ENCODE data around the gene CITED1.
"Not testable (repeated sequence)": the region's sequence is repeated elsewhere in the genome, so short reads cannot be mapped to it uniquely, and the experiment has no call there.

CITED1 gene, protein sequence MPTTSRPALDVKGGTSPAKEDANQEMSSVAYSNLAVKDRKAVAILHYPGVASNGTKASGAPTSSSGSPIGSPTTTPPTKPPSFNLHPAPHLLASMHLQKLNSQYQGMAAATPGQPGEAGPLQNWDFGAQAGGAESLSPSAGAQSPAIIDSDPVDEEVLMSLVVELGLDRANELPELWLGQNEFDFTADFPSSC

DNA sequence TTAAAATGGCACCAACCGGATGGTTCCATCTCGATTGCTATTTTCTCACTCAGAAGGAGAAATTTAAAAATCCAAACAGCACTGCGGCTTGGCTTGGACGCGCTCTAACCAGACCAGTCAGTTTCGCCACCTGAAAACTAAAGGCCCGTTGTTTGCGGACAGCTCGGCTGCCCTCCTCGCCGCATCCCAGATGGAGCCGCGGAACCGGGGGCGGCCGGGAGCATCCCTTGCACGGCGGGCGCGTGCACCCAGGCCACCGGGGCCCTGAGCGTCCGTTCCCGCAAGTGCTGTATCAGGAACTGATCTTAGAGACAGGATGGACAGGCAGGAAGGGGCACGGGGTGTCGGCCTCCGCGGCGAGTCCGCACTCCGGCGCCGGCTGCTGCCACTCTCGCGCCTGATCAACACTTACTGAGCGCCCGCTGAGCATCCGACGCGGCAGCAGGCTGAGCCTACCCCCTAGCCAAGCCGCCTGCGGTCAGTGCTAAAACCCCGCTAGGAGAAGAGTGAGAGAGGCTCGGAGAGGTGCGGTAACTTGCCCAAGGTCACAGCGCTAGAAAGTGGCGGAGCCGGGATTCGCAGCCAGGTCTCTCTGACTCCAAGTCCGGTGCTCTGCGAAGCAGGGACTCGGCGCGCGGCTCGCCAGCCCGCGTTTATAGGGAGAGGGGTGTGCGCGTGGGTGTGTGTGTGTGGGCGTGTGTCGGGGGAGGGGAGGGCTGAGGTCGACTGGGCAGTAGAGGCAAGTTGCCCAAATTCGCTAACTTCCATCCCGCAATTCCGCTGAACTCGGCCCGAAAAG, at the start of gene CITED1:
TSS of gene CITED1 (minus strand) at position 629 of the 799 bp plus-strand sequence. CDS start 3,045 bp downstream, outside the sequence.
- peak; percentile 28 for DNase-seq

DNA sequence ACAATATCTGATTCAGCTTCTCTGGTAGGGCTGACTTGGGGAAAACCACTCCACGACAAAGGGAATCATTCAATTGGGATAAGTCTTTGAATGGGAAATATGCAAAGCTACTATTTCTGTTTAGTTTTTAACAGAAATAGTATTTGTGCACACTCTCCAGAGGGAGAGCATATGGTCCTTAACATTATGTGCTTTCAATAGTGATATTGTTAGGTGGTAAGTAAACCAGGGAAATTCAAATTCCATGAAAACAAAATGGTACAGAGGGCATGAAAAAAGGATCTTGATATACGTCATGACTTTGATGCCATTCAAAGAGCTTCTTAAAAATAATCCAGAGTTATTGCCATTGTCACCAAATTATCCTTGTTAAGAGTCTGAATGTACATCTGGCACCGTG, 47.1 kb upstream of the CITED1 start:
- DNase-seq: no peak

GRCh38 chrX:72351606-72352334, 46.1 kb upstream of the CITED1 start:
- DNase-seq: no peak

DNA sequence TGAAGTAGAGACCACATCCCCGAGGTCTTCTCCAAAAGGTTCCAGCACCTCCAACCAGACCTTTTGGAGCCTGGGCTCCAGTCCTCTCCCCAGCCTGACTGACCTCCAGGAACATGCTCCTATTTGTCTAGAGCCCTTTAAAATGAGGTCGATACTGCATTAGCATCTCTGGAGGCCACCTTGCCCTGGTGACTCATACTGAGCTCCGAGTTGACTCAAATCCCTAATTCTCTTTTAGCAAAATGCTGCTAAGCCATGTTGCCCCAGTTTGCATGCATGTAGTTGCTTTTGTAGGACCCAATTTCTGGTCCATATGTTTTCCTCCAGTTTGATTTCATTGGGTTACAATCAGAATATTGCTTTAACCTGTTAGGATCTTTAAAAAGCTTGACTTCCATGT, 43.5 kb upstream of the CITED1 start:
- DNase-seq: peak; percentile 24

GRCh38 chrX:72348247-72348979, 42.7 kb upstream of the CITED1 start:
- DNase-seq: peak; percentile 24

GRCh38 chrX:72347366-72347765, 41.7 kb upstream of the CITED1 start:
- no peak for DNase-seq

DNA sequence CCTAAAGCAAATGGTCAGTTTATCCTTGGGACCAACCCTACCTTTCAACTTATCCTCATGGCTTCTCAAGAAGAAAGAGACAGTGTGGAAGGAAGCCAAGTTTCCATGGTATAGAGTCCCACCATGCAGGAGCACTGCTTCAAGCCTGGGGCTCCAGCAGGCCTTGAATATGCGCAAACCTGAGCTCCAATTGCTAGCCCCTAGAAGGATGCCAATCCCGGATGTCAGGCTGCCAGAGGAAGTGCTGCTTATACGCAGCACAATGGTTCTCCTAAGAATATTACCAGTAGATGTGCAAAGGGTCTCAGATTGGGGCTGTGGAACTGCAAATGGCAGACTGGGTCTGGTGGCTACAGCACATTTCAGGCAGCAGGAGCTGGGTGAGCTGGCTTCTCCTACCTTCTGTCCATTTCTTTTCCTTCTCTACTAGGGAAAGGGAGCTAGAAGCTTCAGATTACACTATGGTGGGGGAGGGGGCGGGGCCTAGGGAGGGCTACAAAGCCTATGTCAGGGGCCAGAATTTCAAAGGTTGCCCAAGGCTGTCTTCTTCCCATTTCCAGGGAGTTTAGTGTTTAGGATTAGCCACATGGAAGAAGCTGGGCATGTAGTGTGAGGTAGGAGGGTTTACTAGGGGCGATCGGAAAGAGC, 40.7 kb upstream of the CITED1 start:
- no peak for DNase-seq

DNA sequence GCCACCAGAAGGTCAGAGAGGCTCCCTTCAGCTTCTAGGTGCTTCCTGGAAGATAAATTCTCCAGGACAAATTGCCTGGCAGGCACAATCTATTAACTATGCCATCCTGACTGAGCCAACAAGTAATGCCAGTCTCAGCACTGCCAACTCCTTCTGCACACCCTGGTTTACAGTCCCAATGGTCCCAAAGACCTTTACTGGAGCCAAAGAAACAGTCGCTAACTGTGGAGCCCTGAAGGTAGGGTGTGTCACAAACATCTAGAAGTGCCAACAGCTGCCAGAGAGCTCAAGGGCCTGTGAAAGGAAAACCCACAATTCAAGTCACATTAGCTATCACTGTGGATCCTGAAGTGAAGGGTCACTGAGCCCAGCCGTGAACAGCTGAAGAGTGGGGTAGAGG, 34.9 kb upstream of the CITED1 start:
- DNase-seq: no peak

DNA sequence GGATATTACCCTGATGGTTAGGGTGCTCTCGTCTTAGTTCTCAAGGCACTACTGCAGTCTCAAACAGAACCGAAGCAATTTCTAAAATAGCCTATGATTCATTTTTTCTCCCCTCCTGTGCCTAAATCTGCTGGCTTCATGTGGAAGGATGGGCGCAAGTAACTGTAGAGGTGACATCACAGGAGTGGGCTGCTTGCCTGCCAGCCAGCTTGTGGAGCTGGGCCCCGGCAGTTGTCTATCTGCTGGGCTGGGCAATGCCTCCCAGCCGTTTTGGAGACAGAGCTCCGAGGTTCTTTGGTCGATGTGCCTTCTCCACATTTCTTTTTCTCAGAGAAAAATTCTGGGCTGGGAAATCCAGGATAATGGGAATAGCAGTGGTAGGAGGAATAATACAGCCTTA, 34.3 kb upstream of the CITED1 start:
- DNase-seq: no peak

DNA sequence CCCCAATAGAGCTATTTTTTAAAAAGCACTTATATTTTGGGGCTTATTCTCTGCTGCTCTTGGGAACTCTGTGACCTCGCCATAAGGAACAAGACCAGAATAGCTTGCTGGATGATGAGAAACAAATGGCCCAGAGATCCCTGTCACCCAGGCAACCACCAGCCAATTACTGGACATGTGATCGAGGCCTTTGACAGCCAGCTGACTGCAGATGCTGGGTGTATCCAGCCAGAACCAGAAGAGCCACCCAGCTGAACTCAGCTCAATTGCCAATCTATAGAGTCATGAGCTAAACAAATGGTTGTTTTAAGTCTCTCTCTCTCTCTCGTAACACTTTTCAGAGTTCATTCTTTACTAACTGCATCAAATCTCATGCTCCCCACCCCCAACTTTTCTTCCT, 24.4 kb upstream of the CITED1 start:
- DNase-seq: no peak

GRCh38 chrX:72326605-72327300, 21.0 kb upstream of the CITED1 start:
- DNase-seq: no peak

DNA sequence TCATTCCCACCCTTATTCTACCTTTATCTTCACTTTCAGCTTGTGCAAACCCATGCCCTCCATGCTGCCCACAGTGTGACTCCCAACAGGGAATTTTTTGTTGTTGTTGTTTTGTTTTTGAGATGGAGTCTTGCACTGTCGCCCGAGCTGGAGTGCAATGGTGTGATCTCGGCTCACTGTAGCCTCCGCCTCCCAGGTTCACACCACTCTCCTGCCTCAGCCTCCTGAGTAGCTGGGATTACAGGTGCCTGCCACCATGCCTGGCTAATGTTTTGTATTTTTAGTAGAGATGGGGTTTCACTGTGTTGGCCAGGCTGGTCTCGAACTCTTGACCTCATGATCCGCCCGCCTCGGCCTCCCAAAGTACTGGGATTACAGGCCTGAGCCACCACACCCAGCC, 13.9 kb upstream of the CITED1 start:
- DNase-seq: not testable (repeated sequence)

- DNase-seq: no peak
Measured at GRCh38 chrX:72317139-72317538, 11.4 kb upstream of the CITED1 start.

DNA sequence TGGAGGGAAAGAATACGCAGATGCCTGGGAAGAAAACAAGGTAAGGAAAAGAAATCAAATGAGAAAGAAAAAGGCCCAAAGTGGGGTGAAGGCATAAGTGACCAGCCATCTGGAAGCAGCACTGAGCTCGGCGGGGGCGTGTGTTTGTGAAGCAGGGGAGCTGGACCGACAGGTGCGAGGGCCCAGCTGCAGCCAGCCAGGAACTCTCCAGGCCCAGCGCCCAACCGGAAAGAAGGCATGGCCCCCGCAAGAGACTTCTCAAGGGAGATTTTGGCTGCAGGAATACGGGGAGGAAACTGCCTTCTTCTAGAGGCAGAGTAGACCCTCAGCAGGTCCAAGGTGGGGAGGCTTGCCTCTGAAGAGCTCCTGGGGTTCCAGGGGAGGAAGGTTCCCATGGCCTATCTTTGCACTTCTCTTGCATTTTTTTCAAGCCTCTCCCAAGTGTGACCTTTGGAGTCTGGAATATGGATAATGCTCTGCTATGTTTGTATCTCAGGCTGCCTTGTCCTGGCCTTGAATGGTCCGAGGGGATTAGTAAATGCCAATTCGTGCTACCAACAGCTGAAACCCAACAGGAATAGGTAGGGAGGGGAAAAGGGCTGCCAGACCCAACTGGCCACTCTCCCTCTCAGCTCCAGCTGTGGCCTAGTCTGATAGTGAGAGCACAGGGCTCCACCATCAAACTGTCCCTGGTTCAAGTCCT, 10.8 kb upstream of the CITED1 start:
- DNase-seq: no peak

DNA sequence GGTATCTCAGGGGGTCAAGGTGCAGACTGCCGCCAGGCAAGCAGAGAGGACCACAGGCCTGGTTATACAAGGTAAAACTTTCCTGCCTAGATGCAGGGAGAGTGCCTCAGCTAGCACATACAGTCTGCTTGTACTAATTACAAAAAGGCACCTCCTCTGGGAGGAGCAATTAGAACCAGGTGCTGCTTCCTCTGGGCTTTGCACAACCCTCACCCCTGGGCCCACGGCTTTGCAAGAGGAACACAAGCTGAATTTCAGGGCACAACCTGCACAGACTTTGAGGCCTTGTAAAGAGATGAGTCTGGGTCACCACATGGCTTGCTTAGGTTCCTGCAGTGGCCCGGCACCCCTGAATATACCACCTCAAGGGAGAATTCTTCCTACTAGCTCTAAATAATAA, 9.2 kb upstream of the CITED1 start:
- DNase-seq: no peak

GRCh38 chrX:72313707-72314641, 8.3 kb upstream of the CITED1 start:
- no peak for DNase-seq

GRCh38 chrX:72312311-72312940, 6.7 kb upstream of the CITED1 start:
- DNase-seq: no peak

GRCh38 chrX:72309297-72310071, 3.8 kb upstream of the CITED1 start:
- no peak for DNase-seq
